Transverse colon (tissue), 3 donors: ENCODE data around the gene LRRC2.

Experiments used
- CTCF ChIP-seq, 5 experiments: fragments of 200-600 bp in 3 of 5; fragments of 450-650 bp in 2 of 5; sonication (generic) in 3 of 5; IDR thresholded peaks; 1 replicate in 2 of 5; 2 replicates in 3 of 5; pipeline ENCODE4 v1.5.1; 2016 to 2017; ENCODE audit warnings: antibody characterized with exemption in 5 of 5, inconsistent platforms in 3 of 5, mild to moderate bottlenecking in 2 of 5, moderate library complexity in 1 of 5
- POLR2A ChIP-seq: fragments of 450-650 bp; IDR thresholded peaks from one replicate; pipeline ENCODE4 v1.6.1; 2016; ENCODE audit warnings: antibody characterized with exemption, mild to moderate bottlenecking, moderate library complexity

GRCh38 chr3:46500656-46501635, 65.2 kb downstream of the LRRC2 start:
- TF ChIP-seq CTCF (IDR thresholded peaks at IDR 0.05) (no peak), POLR2A (no peak)
